Pancreas (tissue), 10 donors: ENCODE data around the gene CENPA. TPM values are rescaled to one million over a fixed set of nuclear protein-coding genes. Genes with fewer than 3 reads are reported as not detected.

Experiments
- ATAC-seq, 4 donors: fragments of 200-7000 bp; cut with Tn5 transposase; one replicate each; pipeline versions ENCODE4 v1.8.0 to v1.9.1; 2020; ENCODE audit warnings: mild to moderate bottlenecking in 4 of 4, moderate library complexity in 4 of 4
- DNase-seq, 6 donors: peaks; one replicate each; pipeline ENCODE4 v3.0.0-alpha.2; 2020
- FAIRE-seq: peaks from 2 replicates; lab custom pipeline; 2012; peaks lifted over from hg19 to GRCh38; lab: Jason Lieb, UNC
- H3K27ac ChIP-seq, 4 donors: fragments of 200-600 bp; sonication (generic); 1 replicate in 3 of 4; 2 replicates in 1 of 4; pipeline versions ENCODE4 v1.5.0 to v1.8.0; 2020
- H3K27me3 ChIP-seq, 4 donors: fragments of 200-600 bp; one replicate each; pipeline ENCODE4 v1.8.0; 2021
- H3K36me3 ChIP-seq, 3 donors: fragments of 200-600 bp; sonication (generic) in 1 of 3; one replicate each; pipeline versions ENCODE4 v1.5.0 to v1.8.0; 2020 to 2021
- H3K4me1 ChIP-seq, 3 donors: fragments of 200-600 bp; one replicate each; pipeline ENCODE4 v1.8.0; 2021
- H3K4me3 ChIP-seq, 4 donors: fragments of 200-600 bp; sonication (generic) in 2 of 4; one replicate each; pipeline versions ENCODE4 v1.5.0 to v1.8.0; 2020 to 2021
- H3K9me3 ChIP-seq, 4 donors: fragments of 200-600 bp; one replicate each; pipeline ENCODE4 v1.8.0; 2021
- CTCF ChIP-seq, 4 donors: fragments of 200-600 bp; sonication (generic) in 3 of 4; IDR thresholded peaks; one replicate each; pipeline versions ENCODE4 v1.5.0 to v1.8.0; 2021; ENCODE audit warnings: antibody characterized with exemption in 4 of 4
- WGBS, 2 donors: extraction: QIAGEN DNeasy Blood & Tissue Kit; methylation state at CpG; one replicate each; pipeline ENCODE4 v1.1.7; 2013; 5-methylcytosine and 5-hydroxymethylcytosine counted together
- intact Hi-C, 3 donors: fragments of 100-400 bp; cut with DNase I; formaldehyde crosslinking; loops; one replicate each; pipeline versions ENCODE4 v1.11.1 to v1.14.2; 2022
- polyA plus RNA-seq, 2 donors: library from polyadenylated mRNA; stranded (reverse); fragments of 200-250 nt; gene quantifications; one replicate each; pipeline ENCODE4 v1.2.3, GENCODE V29; 2013
- total RNA-seq, 6 donors: library from RNA; stranded (reverse); fragmentation: NEBNext Ultra II Directional in 4 of 6; extraction: Animal tissue kit (Norgen Biotek cat#: 25700) in 4 of 6; gene quantifications; one replicate each; pipeline versions ENCODE4 v1.2.1 to v1.2.4, GENCODE V29; 2021 to 2023
- donor health status: healthy with polysubstance abuse.
- donor health status: DM: no; HTN: no; CAD: no; lungs with moderate emphysema.
- donor health status: DM: no; HTN: no; CAD: no.
- donor health status: control.
- donor health status: control.
- donor health status: Bipolar disorder and iron deficiency.
- donor health status: DM: yes; HTN: yes; CAD: no.
- donor health status: DM: no; HTN: no; CAD: no.
- donor health status: DM: no; HTN: no; CAD: no.
- donor health status: DM: yes; HTN: yes; CAD: no.

Gene CENPA
- total and polyA plus RNA-seq, 8 donors, result 0.14 to 1.2 (median 0.47) TPM; not detected in 3

GRCh38 chr2:26778098-26778497 lies 7.8 kb upstream of the CENPA start:
- no peak for ATAC-seq
- no peak for DNase-seq
- no peak for FAIRE-seq
- WGBS, 2 donors, result 95 to 99% methylated on average over 16 to 18 of the region's 18 CpGs
- TF ChIP-seq CTCF (IDR thresholded peaks at IDR 0.05), result no peak
- H3K27me3 ChIP-seq, result no peaks in the 10 kb centered on the region
- H3K9me3 ChIP-seq, result no peaks in the 10 kb centered on the region
- intact Hi-C loops, result no loop called here
- H3K4me3 ChIP-seq, result no peak overlapping the region
- H3K4me1 ChIP-seq, result no peaks in the 10 kb centered on the region
- H3K27ac ChIP-seq, result no peak overlapping the region
- peaks cover 0 to 21% (median 13%) of the 10 kb centered on the region in 3 donors for H3K36me3 ChIP-seq

- intact Hi-C loops, result no loop called here
- TF ChIP-seq CTCF (IDR thresholded peaks at IDR 0.05), result no peak
- DNase-seq (no peak), FAIRE-seq (no peak), ATAC-seq (no peak)
- WGBS, 2 donors, result 80 to 81% methylated on average over 3 of the region's 3 CpGs
- Histone ChIP-seq H3K4me1 (no peaks in the 10 kb centered on the region), H3K27ac (no peak overlapping the region), H3K4me3 (no peak overlapping the region), H3K27me3 (no peaks in the 10 kb centered on the region), H3K36me3 (peaks cover 0 to 21% (median 13%) of the 10 kb centered on the region in 3 donors), H3K9me3 (no peaks in the 10 kb centered on the region)
Measured at GRCh38 chr2:26778507-26778906, 7.3 kb upstream of the CENPA start.

- Histone ChIP-seq H3K27ac (no peak overlapping the region), H3K36me3 (peaks cover 0 to 18% (median 13%) of the 10 kb centered on the region in 3 donors), H3K4me1 (peaks cover 0 to 3% (median 0%) of the 10 kb centered on the region in 3 donors), H3K9me3 (no peaks in the 10 kb centered on the region), H3K27me3 (no peaks in the 10 kb centered on the region), H3K4me3 (no peak overlapping the region)
- DNase-seq, result no peak
- intact Hi-C loops, result no loop called here
- TF ChIP-seq CTCF (IDR thresholded peaks at IDR 0.05), result no peak
- no peak for FAIRE-seq
- ATAC-seq, result no peak
- 95% methylated on average over 4 of the region's 4 CpGs for WGBS, 2 donors
Measured at GRCh38 chr2:26780203-26780760, 5.6 kb upstream of the CENPA start.

- ATAC-seq, result no peak
- H3K4me3 ChIP-seq, result no peak overlapping the region
- intact Hi-C loops, result no loop called here
Measured at GRCh38 chr2:26782876-26783704, 2.8 kb upstream of the CENPA start.

More at GRCh38 chr2:26782876-26783704, 2.8 kb upstream of the CENPA start:
- no peak for TF ChIP-seq CTCF (IDR thresholded peaks at IDR 0.05)
- peaks cover 0 to 5% (median 0%) of the 10 kb centered on the region in 3 donors for H3K4me1 ChIP-seq
- DNase-seq (no peak), FAIRE-seq (no peak)
- no peak overlapping the region for H3K27ac ChIP-seq
- H3K27me3 ChIP-seq, result no peaks in the 10 kb centered on the region
- WGBS, 2 donors, result 85 to 91% methylated on average over 12 of the region's 12 CpGs
- peaks cover 0 to 7% (median 0%) of the 10 kb centered on the region in 3 donors for H3K36me3 ChIP-seq
- no peaks in the 10 kb centered on the region for H3K9me3 ChIP-seq
